Measurements from ENCODE around the gene DIDO1.
"Not testable (repeated sequence)": the region's sequence is repeated elsewhere in the genome, so short reads cannot be mapped to it uniquely, and the experiment has no call there.

DIDO1 gene

DNA sequence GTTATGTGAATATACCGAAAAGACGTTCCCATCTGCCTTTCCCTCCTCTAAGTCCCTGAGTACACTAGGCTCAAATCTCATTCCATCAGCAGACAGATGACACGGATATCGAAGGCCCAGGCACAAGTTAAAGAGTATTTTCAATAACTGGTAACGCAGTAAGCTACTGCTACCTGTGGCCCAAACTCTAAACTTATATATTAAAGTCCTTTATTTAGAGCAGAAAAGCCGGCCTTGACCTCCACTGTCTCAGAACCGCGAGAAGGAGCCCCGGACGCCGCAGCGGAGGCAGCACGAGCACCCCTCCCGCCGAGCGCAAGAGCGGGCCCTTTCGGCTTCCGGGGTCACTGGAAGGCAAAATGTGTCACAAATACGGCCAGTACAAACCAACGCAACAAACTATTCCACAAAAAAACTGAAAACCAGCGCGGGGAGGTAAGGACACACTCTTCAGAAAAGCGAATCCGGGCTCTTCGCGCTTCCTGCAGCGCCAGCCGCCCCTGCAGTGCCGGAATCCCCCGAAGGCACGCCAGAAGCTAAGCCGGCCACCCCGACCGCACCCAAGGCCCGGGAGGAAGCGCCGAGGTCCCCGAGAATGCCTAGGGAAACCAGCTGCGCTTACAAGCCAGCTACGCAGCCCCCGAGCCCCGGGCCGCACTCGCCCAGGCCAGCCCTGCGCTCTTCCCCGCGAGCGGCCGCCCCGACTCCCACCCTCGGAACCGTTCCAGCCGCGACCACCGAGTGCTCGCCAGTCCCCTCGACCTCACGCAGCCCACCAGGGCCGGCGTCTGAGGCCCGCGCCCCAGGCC, 681 bp downstream of the DIDO1 start:
- DNase-seq = peak; percentile 29 to 67

DNA sequence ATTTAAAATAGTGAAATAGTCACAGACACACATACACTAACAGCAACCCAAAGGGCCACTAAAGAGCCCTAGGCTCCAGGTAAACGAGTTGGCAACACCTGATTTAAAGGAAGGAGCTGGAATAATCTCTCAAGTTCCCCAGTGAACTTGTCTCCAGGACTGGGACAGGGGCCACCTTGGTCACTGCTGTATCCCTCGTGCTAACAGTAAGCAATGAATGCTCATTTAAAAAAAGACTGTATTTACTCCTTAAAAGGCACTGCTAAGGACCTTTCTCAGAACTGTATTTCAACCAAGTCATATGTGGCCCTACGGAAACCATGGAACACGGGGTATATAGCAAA, 1.3 kb downstream of the DIDO1 start:
- no peak for DNase-seq

DNA sequence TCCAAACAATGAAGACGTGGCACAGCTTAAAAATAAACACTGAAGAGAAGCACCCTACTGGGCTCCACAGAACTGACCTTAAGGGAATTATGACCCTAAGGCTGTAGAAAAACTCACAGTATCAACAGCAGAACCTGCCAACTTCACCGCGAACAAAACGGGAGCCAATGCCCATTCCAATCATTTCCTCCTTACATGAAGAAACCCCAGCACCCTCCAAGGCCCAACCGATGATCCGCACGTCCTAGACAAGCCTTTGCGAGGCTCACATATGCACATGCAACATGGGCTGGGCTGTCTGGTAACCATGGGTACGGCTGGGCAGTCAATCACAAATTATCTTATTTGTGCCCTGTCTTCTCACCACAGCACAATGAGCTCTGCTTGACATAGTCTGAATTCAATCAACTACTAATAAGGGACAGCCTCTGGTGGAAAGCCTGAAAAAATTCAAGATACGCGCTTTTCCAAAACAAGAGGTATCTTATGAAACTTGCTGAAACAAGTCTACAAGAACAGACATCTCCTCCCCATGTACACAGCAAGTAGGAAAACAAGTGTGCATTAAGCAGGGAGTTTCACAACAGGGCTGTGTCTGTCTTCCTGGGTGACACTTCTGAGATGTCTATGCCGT, 1.7 kb downstream of the DIDO1 start:
- DNase-seq = peak; percentile 9 to 61

DNA sequence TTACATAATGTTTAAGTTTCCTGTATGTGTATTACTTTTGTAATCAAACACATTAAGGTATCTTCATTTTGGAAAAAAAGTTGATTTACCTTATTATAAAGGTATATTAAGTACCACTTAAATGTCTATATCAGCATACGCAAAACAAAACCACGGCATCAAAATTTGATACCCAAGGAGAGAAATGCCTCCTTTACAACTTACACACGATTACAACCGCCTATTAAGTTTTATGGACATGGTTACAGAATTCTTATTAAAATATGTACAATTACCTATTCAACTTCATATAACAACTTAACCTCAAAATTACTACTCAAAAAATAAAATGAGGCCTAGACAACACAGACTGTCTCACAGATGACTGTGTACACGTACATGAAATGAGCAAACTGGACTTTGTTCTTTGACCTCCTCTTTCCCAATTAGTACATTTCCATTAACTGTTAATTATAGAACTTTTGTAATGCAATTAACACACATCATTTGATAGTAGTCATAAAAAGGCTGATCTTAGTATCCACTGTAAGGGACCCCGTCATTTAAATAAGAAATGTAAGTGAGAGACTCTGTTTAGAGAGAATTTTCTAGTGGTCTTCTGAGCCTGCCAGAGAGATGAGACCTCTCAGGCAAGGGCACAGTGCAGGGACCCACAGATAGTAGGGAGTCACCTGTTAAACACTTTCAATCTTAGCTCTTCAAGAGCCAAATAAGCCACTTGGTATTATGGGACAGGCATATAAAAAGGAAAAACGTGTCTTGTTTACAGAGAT, 2.5 kb downstream of the DIDO1 start:
- no peak for DNase-seq

DNA sequence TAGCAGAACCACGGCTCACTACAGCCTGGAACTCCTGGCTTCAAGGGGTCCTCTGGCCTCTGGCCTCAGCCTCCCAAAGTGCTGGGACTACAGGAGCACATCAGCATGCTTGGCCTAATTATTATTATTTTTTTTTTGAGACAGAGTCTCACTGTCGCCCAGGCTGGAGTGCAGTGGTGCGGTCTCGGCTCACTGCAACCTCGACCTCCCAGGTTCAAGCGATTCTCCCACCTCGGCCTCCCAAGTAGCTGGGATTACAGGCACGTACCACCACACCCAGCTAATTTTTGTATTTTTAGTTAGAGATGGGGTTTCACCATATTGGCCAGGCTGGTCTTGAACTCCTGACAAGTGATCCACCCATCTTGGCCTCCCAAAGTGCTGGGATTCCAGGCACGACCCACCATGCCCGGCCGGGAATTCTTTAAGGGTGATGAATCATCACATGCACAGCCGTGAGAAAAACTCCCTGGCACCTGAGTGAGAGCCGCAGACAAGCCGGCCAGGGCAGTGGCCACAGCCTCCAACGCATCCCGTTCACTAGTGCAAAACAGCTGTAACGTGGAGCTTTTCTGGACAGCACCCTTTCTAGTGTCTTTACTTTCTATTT, 3.1 kb downstream of the DIDO1 start:
- DNase-seq = not testable (repeated sequence)

DNA sequence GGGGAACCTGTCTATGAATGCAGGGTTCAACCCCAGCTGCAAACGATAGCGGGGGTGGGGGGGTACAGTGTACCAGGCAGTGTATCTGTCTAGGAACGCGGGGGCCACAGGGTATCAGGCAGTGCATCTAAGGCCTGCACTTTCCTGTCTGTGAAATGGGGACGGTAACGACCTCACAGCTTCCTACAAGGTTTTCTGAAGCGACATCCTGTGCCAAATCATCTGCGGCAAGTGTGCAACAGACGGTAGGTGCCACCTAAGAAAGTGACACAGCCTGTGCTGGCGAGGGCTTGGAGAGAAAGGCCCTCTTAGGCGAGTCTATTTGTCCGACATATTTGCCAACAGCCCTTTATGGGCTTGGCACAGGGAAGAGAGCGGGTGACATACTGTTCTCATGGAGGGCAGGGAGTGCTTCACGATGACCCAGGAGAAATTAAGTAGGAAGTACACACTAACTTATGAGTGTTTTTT, 3.8 kb downstream of the DIDO1 start:
- no peak for DNase-seq

DNA sequence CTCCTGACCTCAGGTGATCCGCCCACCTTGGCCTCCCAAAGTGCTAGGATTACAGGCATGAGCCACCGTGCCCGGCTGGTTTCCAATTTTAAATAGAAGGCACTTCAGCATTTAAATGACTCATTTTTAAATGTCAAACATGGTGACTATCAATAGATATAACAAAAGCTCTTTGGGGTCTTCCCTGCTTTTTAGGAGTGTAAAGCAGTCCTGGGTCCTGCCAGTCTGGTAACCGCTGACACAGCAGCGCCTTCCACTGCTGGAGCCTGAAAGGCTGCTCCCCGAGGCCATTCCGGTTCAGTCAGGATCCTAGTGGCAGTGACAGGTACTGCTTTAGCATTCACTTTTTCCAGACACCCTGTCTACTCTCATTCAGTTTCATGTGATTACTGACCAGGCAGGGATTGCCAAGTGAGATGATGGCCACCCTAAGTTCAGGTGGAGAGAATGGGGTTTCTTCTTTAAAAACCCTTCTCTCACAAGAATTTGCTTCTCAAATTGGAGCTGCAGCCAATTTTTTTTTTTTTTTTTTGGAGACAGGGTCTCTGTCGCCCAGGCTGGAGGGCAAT, 5.1 kb downstream of the DIDO1 start:
- DNase-seq = peak; percentile 55 to 82

DNA sequence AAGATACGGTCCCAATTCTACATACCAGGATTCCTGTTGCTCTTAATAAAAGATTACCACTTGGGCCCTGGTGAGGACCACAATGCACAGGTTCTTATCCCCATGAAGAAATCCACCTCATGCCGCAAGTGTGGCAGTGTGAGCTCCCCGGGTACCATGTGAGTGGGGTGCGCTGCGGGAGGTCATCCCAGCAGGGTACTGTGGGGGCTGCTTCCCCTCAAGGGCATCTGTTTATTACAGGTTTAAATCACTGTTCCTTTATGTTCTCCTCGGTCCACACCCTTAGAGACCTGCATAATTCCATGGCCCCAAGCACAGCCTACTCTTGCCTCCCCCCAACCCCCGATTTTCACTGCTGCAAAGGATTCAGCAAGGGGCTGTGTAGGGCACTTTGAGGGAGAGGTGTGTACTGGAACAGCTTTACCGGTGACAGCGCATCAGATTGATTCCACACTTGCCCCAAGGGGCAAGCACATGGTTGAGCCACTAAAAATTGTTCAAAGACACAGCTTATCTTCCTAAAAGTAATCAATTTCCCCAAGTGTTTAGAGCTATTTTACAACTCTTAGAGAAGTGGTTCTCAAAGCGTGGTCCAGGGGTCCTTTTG, 6.2 kb downstream of the DIDO1 start:
- no peak for DNase-seq

DNA sequence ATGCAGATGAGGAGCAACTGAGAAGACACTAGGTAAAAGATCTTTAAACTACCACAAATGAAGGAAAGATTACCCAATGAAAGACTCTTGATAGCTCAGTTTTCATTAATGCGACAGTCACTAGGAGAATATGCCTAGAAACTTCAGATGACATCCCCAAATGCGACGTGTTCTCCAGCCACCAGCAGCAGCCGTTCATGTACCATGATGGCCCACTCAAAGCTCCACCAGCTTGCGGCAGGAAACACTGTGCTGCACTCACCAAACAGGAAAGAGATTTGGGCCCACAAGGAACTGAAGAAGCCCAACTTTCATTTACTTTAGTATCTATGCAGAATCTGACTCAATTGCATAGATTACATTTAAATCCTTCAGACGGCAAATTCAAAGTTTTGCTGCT, 7.5 kb downstream of the DIDO1 start:
- no peak for DNase-seq

DNA sequence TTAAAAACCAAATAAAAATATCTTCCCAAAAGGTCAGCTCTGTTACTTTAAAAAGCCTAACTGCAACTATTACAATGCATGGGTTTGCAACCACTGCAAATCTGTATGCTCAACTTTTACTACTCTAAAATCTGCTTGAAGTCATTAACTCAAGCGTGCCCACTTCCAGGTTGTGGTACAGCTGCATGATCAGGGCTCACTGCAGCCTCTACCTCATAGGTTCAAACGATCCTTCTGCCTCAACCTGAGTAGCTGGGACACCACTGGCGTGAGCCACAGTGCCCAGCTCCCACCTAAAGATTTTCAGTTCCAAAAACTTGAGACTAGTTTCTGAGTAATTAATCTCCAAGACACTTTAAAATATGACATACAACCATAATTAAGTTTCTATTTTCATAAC, 8.2 kb downstream of the DIDO1 start:
- no peak for DNase-seq

DNA sequence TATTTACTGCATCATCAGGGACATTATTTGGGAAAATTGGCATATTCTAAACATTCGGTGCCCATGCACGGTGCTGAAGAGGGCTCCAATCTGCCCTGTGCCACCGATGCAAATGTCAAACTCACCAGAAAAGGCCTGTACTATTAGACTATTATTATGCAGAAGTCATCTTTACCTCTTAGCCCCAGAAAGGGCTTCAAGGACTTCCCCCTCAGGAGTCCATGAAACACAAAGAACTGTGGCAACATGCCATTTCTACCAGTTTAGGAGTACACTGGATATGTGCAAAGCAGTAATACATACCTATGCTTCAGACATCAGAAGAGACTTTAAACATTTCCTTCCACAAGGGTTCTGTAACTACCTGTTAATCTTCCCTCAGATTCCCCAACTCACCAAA, 8.6 kb downstream of the DIDO1 start:
- no peak for DNase-seq

DNA sequence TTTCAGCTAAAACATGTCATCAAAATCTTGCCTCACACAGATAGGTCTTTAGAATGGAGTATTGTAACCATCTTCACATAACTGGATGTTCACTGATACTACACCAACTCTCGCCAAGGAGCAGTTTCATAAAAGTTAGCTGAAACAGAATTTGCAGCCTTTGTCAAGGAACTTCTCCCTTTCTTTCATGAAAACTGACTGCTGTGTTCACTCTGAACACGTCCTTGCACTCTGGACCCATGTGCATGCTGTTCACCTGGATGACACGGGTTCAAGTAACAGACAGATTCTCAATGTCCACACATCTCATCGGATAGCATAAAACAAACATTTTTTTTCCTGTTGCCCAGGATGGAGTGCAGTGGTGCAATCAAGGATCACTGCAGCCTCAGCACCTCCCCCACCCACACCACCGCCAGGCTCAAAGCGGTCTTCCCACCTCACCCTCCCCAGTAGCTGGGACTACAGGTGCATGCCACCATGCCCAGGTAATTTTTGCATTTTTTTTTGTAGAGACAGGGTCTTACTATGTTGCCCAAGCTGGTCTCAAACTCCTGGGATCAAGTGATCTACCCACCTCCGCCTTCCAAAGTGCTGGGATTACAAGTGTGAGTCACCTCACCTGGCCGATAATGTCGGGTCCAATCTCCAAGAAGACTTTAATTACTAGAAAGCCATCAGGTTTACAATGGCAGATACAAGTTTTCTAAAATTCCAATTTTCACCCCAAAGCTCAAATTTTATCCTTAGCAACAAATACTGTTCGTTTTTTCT, 9.4 kb downstream of the DIDO1 start:
- DNase-seq = no peak

DNA sequence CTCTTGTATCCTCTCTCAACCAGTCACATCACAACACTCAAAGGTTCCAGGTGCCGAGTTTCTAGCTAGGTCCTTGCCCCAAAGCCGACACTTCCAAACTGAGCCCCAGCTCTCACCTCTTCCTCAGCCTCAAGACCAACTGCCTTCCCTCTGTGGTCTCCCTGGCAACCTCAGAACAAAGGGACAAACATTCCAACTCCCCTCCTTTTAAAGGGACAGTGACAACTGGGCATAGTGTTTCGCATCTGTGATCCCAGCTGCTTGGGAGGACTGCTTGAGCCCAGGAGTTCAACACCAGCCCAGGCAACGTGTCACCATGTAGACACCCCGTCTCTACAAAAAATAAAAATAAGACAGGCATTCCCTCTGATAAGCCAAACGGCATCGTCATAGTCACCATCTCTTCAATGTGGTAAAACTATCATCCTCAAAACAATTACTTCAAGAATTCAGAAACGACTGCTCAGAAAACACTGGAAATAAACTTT, 11.3 kb downstream of the DIDO1 start:
- peak; percentile 88 to 90 for DNase-seq

DNA sequence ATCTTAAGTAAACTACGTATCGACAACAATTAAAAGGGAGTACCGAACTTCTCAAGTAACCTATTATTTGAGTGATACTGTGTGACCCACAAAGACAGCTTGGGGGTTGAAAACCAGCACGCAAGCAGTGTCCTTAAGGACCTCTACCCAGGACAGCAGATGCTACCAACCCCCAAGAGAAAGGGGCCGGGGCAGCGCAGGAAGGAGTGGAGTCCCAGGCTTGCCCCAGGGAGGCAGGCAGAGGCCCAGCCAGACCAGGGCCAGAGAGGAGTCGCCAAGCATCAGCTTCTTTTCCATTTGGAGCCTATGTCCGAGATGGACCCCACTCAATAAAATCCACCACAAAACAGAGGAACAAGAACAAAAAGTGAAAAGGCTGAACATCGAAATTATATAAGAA, 11.9 kb downstream of the DIDO1 start:
- no peak for DNase-seq

DNA sequence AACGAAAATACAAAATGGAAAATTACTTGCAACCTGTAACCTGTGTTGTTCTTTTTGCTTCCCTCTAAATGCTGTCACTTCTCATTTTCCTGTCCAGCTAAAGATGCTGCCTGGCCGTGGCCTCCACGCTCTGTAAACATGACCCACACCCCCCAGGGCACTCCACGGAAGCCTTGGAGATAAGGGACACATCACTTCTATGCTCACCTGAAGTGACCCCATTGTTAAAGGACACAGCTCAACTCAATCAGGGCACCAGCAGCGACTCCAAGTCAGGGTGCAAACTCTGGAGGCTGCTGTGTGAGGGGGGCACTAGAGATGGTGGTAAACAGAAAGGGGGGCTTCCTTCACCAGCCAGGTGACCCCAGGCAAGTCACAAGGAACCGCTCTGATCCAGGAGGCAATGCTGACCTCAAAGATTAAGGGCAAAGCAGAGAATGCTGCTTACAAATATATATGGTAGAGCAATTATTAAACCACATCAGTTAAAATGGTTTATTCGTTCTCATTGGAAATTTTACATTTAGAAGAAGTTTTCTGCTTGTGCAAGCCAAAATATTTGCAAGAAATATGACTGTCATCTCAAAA, 13.2 kb downstream of the DIDO1 start:
- no peak for DNase-seq

DNA sequence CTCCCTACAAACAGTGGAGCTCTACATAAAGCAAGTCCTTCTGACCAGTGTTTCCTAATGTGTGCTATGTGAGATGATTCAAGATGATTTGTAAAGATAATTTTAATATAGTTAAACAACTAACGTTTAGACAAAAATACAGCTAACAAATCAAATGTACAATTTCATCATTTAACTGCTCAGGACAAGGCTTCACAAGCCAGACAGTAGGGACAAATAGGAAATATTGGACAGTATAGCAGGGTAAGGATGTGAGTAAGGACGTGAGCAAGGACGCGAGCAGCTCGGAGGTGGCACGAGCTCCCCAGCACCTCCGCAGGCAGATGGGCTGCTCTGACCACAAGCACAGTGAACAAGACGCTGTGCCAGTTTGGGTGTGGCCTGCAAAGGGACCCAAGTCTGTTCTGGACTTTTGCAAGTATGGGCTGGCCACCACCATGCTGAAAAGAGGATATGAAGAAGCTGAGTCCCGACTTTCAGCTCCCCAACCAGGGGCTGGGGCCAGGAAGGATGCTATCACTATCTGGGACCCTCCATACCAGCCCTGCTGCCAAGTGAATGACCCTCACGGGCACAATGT, 14.5 kb downstream of the DIDO1 start:
- no peak for DNase-seq

DNA sequence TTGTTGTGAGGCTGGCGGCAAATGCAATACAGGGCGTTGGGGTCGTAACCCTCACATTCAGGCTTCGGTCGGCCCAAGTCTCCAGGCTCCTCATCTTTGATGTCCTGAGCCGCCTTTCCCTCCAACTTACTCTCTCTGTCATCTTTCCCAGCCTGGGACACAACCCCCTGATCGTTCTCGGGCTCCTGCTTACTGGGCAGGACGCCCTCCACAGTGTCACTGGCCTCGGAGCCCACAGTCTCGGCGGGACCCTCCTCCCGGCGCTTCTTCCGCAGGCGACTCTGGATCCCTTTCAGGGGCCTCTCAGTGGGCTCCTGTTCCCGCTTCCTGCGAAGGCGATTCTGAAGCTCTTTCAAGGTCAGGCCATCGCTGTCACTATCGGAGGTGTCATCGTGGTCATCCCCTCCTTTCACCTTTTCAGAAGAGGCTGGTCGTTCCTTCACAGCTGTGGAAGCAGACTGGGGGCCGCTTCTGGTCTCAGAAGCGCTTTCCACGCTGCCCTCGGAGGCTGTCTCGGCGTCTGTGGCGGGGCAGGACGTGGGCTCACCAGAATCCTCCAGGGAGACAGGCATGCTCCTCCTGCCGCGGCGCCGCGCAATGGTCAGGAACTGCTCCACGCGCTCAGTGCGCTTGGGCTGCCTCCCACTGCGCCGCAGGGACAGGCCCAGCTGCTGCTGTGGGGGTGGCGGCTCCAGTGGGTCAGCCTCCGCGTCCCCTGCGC, 15.4 kb downstream of the DIDO1 start:
- no peak for DNase-seq

DNA sequence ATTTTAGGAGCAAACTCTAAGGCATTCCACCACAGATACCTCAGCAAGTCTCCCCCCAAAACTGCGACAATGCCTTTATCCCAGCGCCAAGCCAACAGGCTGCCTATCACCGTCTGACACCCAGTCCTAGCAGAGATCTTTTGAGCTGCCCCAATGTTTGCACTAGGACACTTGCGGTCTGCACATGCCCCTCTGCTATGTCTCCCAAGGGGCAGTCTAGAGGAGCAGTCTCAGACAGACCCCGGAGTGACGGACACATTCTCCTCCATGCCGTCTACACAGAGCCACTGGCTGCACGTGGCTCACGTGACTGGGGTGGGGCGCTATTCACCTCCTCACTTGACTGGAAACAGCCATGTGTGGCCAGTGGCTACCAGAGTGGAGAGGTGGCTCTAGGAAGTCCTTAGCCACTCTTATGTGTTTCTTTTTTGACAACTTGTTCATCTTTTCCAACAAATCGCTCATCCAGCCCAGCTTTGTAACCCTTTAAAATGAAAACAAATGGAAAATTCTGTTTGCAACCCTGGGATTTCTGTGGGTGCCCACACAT, 16.0 kb downstream of the DIDO1 start:
- no peak for DNase-seq

DNA sequence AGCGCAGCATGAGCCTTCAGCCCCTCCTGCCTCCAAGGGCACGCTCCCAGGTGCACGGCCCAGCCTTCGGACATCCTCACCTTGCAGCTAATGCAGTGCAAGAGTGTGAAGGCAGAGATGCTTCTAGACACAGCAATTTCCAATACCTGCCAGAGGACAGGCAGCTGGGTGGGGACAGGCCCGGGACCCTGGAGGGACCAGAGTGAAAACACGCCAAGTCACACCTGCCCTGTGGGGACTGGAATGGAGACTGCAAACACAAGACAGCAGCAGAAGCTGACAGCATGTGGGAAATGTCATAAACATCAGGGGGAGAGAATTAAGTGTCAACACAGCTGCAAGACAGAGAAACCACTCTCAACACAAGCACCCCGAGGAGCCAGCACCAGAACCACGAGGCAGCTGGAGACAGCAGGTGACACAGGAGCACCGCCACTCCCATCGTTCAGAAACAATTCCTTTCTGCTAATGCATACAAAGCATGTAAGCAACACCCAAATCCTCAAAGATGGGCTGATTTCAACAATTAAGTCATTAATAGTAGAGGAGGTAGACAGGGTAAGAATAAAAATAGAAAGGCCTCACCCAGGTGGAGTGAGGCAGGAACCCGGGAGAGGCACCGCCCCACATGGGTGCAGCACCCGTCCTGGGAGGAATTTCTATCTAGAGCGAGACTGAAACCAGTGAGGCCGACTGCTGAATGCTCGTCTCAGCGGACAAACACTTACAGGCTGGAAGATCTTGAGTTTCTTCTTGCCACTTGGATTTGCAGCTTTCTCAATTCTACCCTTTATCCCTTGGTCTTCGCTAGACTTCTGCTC, 17.1 kb downstream of the DIDO1 start:
- DNase-seq = no peak
